IPS-20b (cell line): ENCODE results near the gene PNP.

Source experiments
- H3K27ac ChIP-seq: one replicate; pipeline ENCODE4 v1.5.1; 2013; ENCODE audit warnings: low read length
- H3K27me3 ChIP-seq: 2 replicates; pipeline ENCODE4 v1.6.1; 2013; ENCODE audit warnings: mild to moderate bottlenecking, low read length, inconsistent platforms; ENCODE audit not compliant: insufficient read depth
- H3K36me3 ChIP-seq: 2 replicates; pipeline ENCODE4 v1.6.1; 2013; ENCODE audit warnings: low read depth, mild to moderate bottlenecking, inconsistent platforms, low read length, moderate library complexity; ENCODE audit not compliant: insufficient read depth
- H3K4me1 ChIP-seq: 2 replicates; pipeline ENCODE4 v1.6.1; 2013; ENCODE audit warnings: mild to moderate bottlenecking, control low read depth, inconsistent platforms, low read length, moderate library complexity; ENCODE audit not compliant: insufficient read depth
- H3K4me3 ChIP-seq: 2 replicates; pipeline ENCODE4 v1.5.1; 2013; ENCODE audit warnings: mild to moderate bottlenecking, low read length, inconsistent platforms
- H3K9ac ChIP-seq: 2 replicates; pipeline ENCODE4 v1.6.1; 2013; ENCODE audit warnings: low read depth, mild to moderate bottlenecking, inconsistent platforms, low read length, moderate library complexity
- H3K9me3 ChIP-seq: 2 replicates; pipeline ENCODE4 v1.6.1; 2013; ENCODE audit warnings: mild to moderate bottlenecking, low read depth, low read length, inconsistent platforms; ENCODE audit not compliant: insufficient read depth

Gene PNP

GRCh38 chr14:20456971-20457370 is 12.2 kb upstream of the PNP start:
- Histone ChIP-seq H3K4me1 (peaks cover 11% of the 10 kb centered on the region), H3K9ac (peak overlapping the region; percentile 100; the same call in 1 of the 2 replicates), H3K27me3 (no peaks in the 10 kb centered on the region), H3K4me3 (peak overlapping the region; percentile 89; the same call in 1 of the 2 replicates), H3K36me3 (peaks cover 55% of the 10 kb centered on the region), H3K9me3 (no peaks in the 10 kb centered on the region), H3K27ac (no peak overlapping the region)

GRCh38 chr14:20458031-20458789 is 11.0 kb upstream of the PNP start:
- no peaks in the 10 kb centered on the region for H3K27me3 ChIP-seq
- H3K9ac ChIP-seq: no peak overlapping the region
- H3K27ac ChIP-seq: no peak overlapping the region
- H3K9me3 ChIP-seq: no peaks in the 10 kb centered on the region
- H3K4me1 ChIP-seq: peaks cover 11% of the 10 kb centered on the region
- no peak overlapping the region for H3K4me3 ChIP-seq
- peaks cover 49% of the 10 kb centered on the region for H3K36me3 ChIP-seq

- Histone ChIP-seq H3K9ac (peak overlapping the region; percentile 87), H3K36me3 (peaks cover 49% of the 10 kb centered on the region), H3K27me3 (no peaks in the 10 kb centered on the region), H3K4me1 (peaks cover 11% of the 10 kb centered on the region), H3K4me3 (peak overlapping the region; percentile 94), H3K27ac (no peak overlapping the region), H3K9me3 (no peaks in the 10 kb centered on the region)
Observed at GRCh38 chr14:20460458-20461224, 8.6 kb upstream of the PNP start.

- Histone ChIP-seq H3K4me3 (peak within 1 kb of the TSS; percentile 94), H3K4me1 (peaks cover 8% of the 10 kb centered on the region), H3K9me3 (no peaks in the 10 kb centered on the region), H3K36me3 (peaks cover 42% of the 10 kb centered on the region), H3K9ac (peak within 1 kb of the TSS; percentile 87), H3K27me3 (no peaks in the 10 kb centered on the region), H3K27ac (peak within 1 kb of the TSS; percentile 43)
Observed at GRCh38 chr14:20461225-20462141, 7.7 kb upstream of the PNP start, which contains the start of gene PIP4P1. Gene PIP4P1 (minus strand): TSS chr14:20461434. CDS start chr14:20461325, 109 bp downstream.

GRCh38 chr14:20468764-20469241 is 403 bp upstream of the PNP start:
- Histone ChIP-seq H3K9ac (peak overlapping the region; percentile 87; the same call in 1 of the 2 replicates), H3K4me3 (peak overlapping the region; percentile 93; the same call in 1 of the 2 replicates)

GRCh38 chr14:20469890-20470602 is 840 bp downstream of the PNP start:
- Histone ChIP-seq H3K4me3 (peak overlapping the region; percentile 93), H3K27ac (no peak overlapping the region), H3K36me3 (peaks cover 35% of the 10 kb centered on the region), H3K9ac (peak overlapping the region; percentile 87), H3K4me1 (peaks cover 3% of the 10 kb centered on the region), H3K9me3 (no peaks in the 10 kb centered on the region), H3K27me3 (no peaks in the 10 kb centered on the region)

More at GRCh38 chr14:20468764-20469241, 403 bp upstream of the PNP start:
- H3K9me3 ChIP-seq: no peaks in the 10 kb centered on the region
- H3K4me1 ChIP-seq: peaks cover 3% of the 10 kb centered on the region
- no peak overlapping the region for H3K27ac ChIP-seq
- peaks cover 23% of the 10 kb centered on the region for H3K36me3 ChIP-seq
- no peaks in the 10 kb centered on the region for H3K27me3 ChIP-seq

GRCh38 chr14:20470603-20470901 is 1.3 kb downstream of the PNP start:
- Histone ChIP-seq H3K9me3 (no peaks in the 10 kb centered on the region), H3K4me3 (peak overlapping the region; percentile 93), H3K27me3 (no peaks in the 10 kb centered on the region), H3K9ac (peak overlapping the region; percentile 87; the same call in 1 of the 2 replicates), H3K4me1 (peaks cover 3% of the 10 kb centered on the region), H3K36me3 (peaks cover 40% of the 10 kb centered on the region), H3K27ac (no peak overlapping the region)

- no peak overlapping the region for H3K9ac ChIP-seq
- H3K9me3 ChIP-seq: no peaks in the 10 kb centered on the region
- H3K4me1 ChIP-seq: peaks cover 3% of the 10 kb centered on the region
- no peak overlapping the region for H3K4me3 ChIP-seq
- no peaks in the 10 kb centered on the region for H3K27me3 ChIP-seq
- peaks cover 61% of the 10 kb centered on the region for H3K36me3 ChIP-seq
- H3K27ac ChIP-seq: no peak overlapping the region
Observed at GRCh38 chr14:20472536-20473169, 3.4 kb downstream of the PNP start.

GRCh38 chr14:20476776-20477175 is 7.6 kb downstream of the PNP start:
- Histone ChIP-seq H3K36me3 (peaks cover 73% of the 10 kb centered on the region), H3K27ac (no peak overlapping the region), H3K4me3 (no peak overlapping the region), H3K9me3 (no peaks in the 10 kb centered on the region), H3K4me1 (peaks cover 3% of the 10 kb centered on the region; the same call in 1 of the 2 replicates), H3K27me3 (no peaks in the 10 kb centered on the region), H3K9ac (no peak overlapping the region)

- H3K27ac ChIP-seq: no peak overlapping the region
Observed at GRCh38 chr14:20477211-20477876, 8.1 kb downstream of the PNP start.

More at GRCh38 chr14:20477211-20477876, 8.1 kb downstream of the PNP start:
- Histone ChIP-seq H3K9me3 (no peaks in the 10 kb centered on the region), H3K9ac (no peak overlapping the region), H3K4me3 (no peak overlapping the region), H3K27me3 (no peaks in the 10 kb centered on the region), H3K4me1 (peaks cover 8% of the 10 kb centered on the region; the same call in 1 of the 2 replicates), H3K36me3 (peaks cover 67% of the 10 kb centered on the region)
